H1 (cell line): Measurements from ENCODE around the gene RNF125. TPM values are rescaled to one million over a fixed set of nuclear protein-coding genes. Genes with fewer than 3 reads are reported as not detected.

Experiments
- CTCF ChIA-PET: fragments of 300-600 bp; sonication (Branson Sonifier 250); formaldehyde crosslinking; loops from one replicate; lab custom pipeline; 2021; ENCODE audit not compliant: partially characterized antibody; lab: Charles Lee
- POLR2A ChIA-PET: fragments of 300-600 bp; sonication (Branson Sonifier 250); formaldehyde crosslinking; loops from one replicate; lab custom pipeline; 2021; ENCODE audit warnings: inconsistent platforms; ENCODE audit not compliant: partially characterized antibody; lab: Charles Lee
- DNase-seq, 2 experiments: peaks; one replicate each; pipeline versions ENCODE4 v3.0.0 to v3.0.0-alpha.2; 2010 to 2022; ENCODE audit warnings: low spot score in 2 of 2, low read depth in 1 of 2, mixed read lengths in 1 of 2
- FAIRE-seq: peaks from 2 replicates; lab custom pipeline; 2011; peaks lifted over from hg19 to GRCh38; lab: Jason Lieb, UNC
- H2AFZ ChIP-seq: 2 replicates; pipeline ENCODE4 v1.8.1; 2012; ENCODE audit warnings: low read length, inconsistent platforms
- H2AK5ac ChIP-seq: 2 replicates; pipeline ENCODE4 v1.6.1; 2013; ENCODE audit warnings: low read depth, low read length
- H2BK120ac ChIP-seq: replicated peaks from 2 replicates; pipeline ENCODE3; 2013; ENCODE audit warnings: low read depth, low read length, inconsistent platforms
- H2BK12ac ChIP-seq: 2 replicates; pipeline ENCODE4 v1.6.1; 2013; ENCODE audit warnings: low read depth, low read length
- H2BK15ac ChIP-seq: 2 replicates; pipeline ENCODE4 v1.6.1; 2013; ENCODE audit warnings: low read length
- H2BK20ac ChIP-seq: 2 replicates; pipeline ENCODE4 v1.6.1; 2013; ENCODE audit warnings: low read length
- H2BK5ac ChIP-seq: 2 replicates; pipeline ENCODE4 v1.6.1; 2013; ENCODE audit warnings: low read depth, low read length
- H3K14ac ChIP-seq: 2 replicates; pipeline ENCODE4 v1.6.1; 2013; ENCODE audit warnings: inconsistent platforms; ENCODE audit not compliant: insufficient read length
- H3K18ac ChIP-seq: 2 replicates; pipeline ENCODE4 v1.6.1; 2013; ENCODE audit warnings: low read length; ENCODE audit errors: extremely low read depth
- H3K23ac ChIP-seq: 2 replicates; pipeline ENCODE4 v1.6.1; 2013; ENCODE audit warnings: inconsistent platforms; ENCODE audit not compliant: insufficient read length
- H3K23me2 ChIP-seq: 2 replicates; pipeline ENCODE4 v1.6.1; 2013; ENCODE audit warnings: low read depth, low read length
- H3K27ac ChIP-seq: 2 replicates; pipeline ENCODE4 v1.6.1; 2011; ENCODE audit warnings: low read depth, low read length, inconsistent platforms
- H3K27me3 ChIP-seq, 4 experiments: replicated peaks in 1 of 4; 1 replicate in 1 of 4; 2 replicates in 3 of 4; pipeline versions ENCODE4 v1.6.1 to v1.8.1; 2011 to 2013; ENCODE audit warnings: low read length in 3 of 4, mild to moderate bottlenecking in 3 of 4, inconsistent platforms in 2 of 4, mixed read lengths in 2 of 4, moderate library complexity in 1 of 4; ENCODE audit not compliant: control insufficient read depth in 3 of 4, insufficient read depth in 3 of 4; ENCODE audit errors: extremely low read depth in 1 of 4
- H3K36me3 ChIP-seq, 4 experiments: 2 replicates each; pipeline versions ENCODE4 v1.6.1 to v1.8.1; 2011 to 2013; ENCODE audit warnings: mild to moderate bottlenecking in 4 of 4, low read length in 3 of 4, moderate library complexity in 2 of 4, control low read depth in 1 of 4, inconsistent platforms in 1 of 4; ENCODE audit not compliant: insufficient read depth in 4 of 4, control insufficient read depth in 2 of 4
- H3K4ac ChIP-seq: replicated peaks from 2 replicates; pipeline ENCODE3; 2013; ENCODE audit warnings: low read length, low read depth, mixed read lengths, inconsistent platforms; ENCODE audit not compliant: insufficient read length
- H3K4me1 ChIP-seq, 4 experiments: replicated peaks in 1 of 4; 1 replicate in 1 of 4; 2 replicates in 3 of 4; pipeline versions ENCODE4 v1.6.1 to v1.8.1; 2011 to 2013; ENCODE audit warnings: low read length in 3 of 4, inconsistent platforms in 2 of 4, mixed read lengths in 1 of 4; ENCODE audit not compliant: insufficient read depth in 4 of 4, control insufficient read depth in 3 of 4
- H3K4me2 ChIP-seq, 2 experiments: 2 replicates each; pipeline versions ENCODE4 v1.6.1 to v1.8.1; 2011 to 2013; ENCODE audit warnings: low read depth in 2 of 2, low read length in 2 of 2, control low read depth in 1 of 2, inconsistent platforms in 1 of 2, mild to moderate bottlenecking in 1 of 2; ENCODE audit not compliant: insufficient read depth in 1 of 2
- H3K4me3 ChIP-seq, 4 experiments: fragments of 200-600, 300-600 bp in 1 of 4; sonication (generic), shearing (Covaris generic), sonication (Bioruptor Twin) in 1 of 4; 2 replicates each; pipeline versions ENCODE4 v1.5.1 to v1.8.1; 2011 to 2016; ENCODE audit warnings: low read length in 4 of 4, low read depth in 3 of 4, control low read depth in 2 of 4, inconsistent platforms in 2 of 4, mild to moderate bottlenecking in 2 of 4, mixed read lengths in 1 of 4, moderate library complexity in 1 of 4; ENCODE audit not compliant: insufficient read depth in 2 of 4; ENCODE audit errors: extremely low read depth in 1 of 4
- H3K56ac ChIP-seq: replicated peaks from 2 replicates; pipeline ENCODE3; 2013; ENCODE audit warnings: low read depth, mild to moderate bottlenecking, mixed read lengths, low read length, inconsistent platforms; ENCODE audit not compliant: insufficient read length
- H3K79me1 ChIP-seq: 2 replicates; pipeline ENCODE4 v1.6.1; 2013; ENCODE audit warnings: low read depth, low read length, control low read depth
- H3K79me2 ChIP-seq, 2 experiments: 2 replicates each; pipeline versions ENCODE4 v1.6.1 to v1.8.1; 2012 to 2013; ENCODE audit warnings: low read length in 2 of 2, mild to moderate bottlenecking in 2 of 2, inconsistent platforms in 1 of 2; ENCODE audit not compliant: insufficient read depth in 2 of 2, control insufficient read depth in 1 of 2
- H3K9ac ChIP-seq, 4 experiments: replicated peaks in 1 of 4; 1 replicate in 1 of 4; 2 replicates in 3 of 4; pipeline versions ENCODE4 v1.6.1 to v1.8.1; 2011 to 2013; ENCODE audit warnings: low read depth in 3 of 4, low read length in 3 of 4, control low read depth in 2 of 4, mild to moderate bottlenecking in 2 of 4, moderate library complexity in 2 of 4, inconsistent platforms in 1 of 4; ENCODE audit errors: extremely low read depth in 1 of 4
- H3K9me3 ChIP-seq, 2 experiments: 2 replicates each; pipeline versions ENCODE4 v1.6.1 to v1.8.1; 2012 to 2013; ENCODE audit warnings: mild to moderate bottlenecking in 2 of 2, moderate library complexity in 2 of 2, control low read depth in 1 of 2, inconsistent platforms in 1 of 2, low read depth in 1 of 2, low read length in 1 of 2, mixed read lengths in 1 of 2; ENCODE audit not compliant: insufficient read depth in 2 of 2
- H4K20me1 ChIP-seq, 2 experiments: replicated peaks in 1 of 2; 2 replicates each; pipeline versions ENCODE3 to v1.8.1; 2011 to 2013; ENCODE audit warnings: inconsistent platforms in 2 of 2, low read length in 2 of 2, mild to moderate bottlenecking in 1 of 2; ENCODE audit not compliant: insufficient read depth in 2 of 2, control insufficient read depth in 1 of 2
- H4K5ac ChIP-seq: 2 replicates; pipeline ENCODE4 v1.6.1; 2013; ENCODE audit warnings: low read length, low read depth, mixed read lengths, inconsistent platforms; ENCODE audit not compliant: insufficient read length
- H4K8ac ChIP-seq: 2 replicates; pipeline ENCODE4 v1.8.0; 2013; ENCODE audit warnings: mild to moderate bottlenecking, moderate library complexity, low read length, inconsistent platforms; ENCODE audit not compliant: insufficient read depth; ENCODE audit errors: extremely low read depth
- H4K91ac ChIP-seq: replicated peaks from 2 replicates; pipeline ENCODE3; 2013; ENCODE audit warnings: low read length, mixed read lengths, inconsistent platforms; ENCODE audit not compliant: insufficient read length
- JUN ChIP-seq: IDR thresholded peaks from 2 replicates; pipeline ENCODE4 v1.6.1; 2011; ENCODE audit warnings: low read depth, mild to moderate bottlenecking, improper control_type of control experiment, low read length
- KDM1A ChIP-seq: fragments of 200-600, 300-600 bp; sonication (generic); IDR thresholded peaks from 2 replicates; pipeline ENCODE4 v1.7.1; 2016; ENCODE audit warnings: mild to moderate bottlenecking, low read length, borderline replicate concordance
- SAP30 ChIP-seq: fragments of 300-600 bp; sonication (generic); IDR thresholded peaks from 2 replicates; pipeline ENCODE4 v1.7.1; 2012; ENCODE audit warnings: low read length, moderate library complexity, mild to moderate bottlenecking, inconsistent platforms; ENCODE audit not compliant: insufficient read depth, insufficient replicate concordance
- SIX5 ChIP-seq: IDR thresholded peaks from 2 replicates; pipeline ENCODE4 v1.6.1; 2011; ENCODE audit warnings: mild to moderate bottlenecking, low read depth, low read length
- SP1 ChIP-seq: IDR thresholded peaks from 2 replicates; pipeline ENCODE4 v1.6.1; 2011; ENCODE audit warnings: low read depth, low read length
- WGBS, 2 experiments: shearing (Covaris generic) in 1 of 2; methylation state at CpG; one replicate each; pipeline versions ENCODE4 v1.1.6 to v1.1.7; 2013 to 2015; ENCODE audit warnings: low lambda C conversion rate in 2 of 2, mixed read lengths in 2 of 2, inconsistent platforms in 1 of 2, low coverage in 1 of 2, missing lambda C conversion rate in 1 of 2; ENCODE audit not compliant: insufficient replicate concordance in 2 of 2, insufficient coverage in 1 of 2, insufficient read length in 1 of 2; ENCODE audit errors: extremely low coverage in 1 of 2, missing lambda C conversion rate in 1 of 2; 5-methylcytosine and 5-hydroxymethylcytosine counted together
- polyA plus RNA-seq, 7 experiments: library from polyadenylated mRNA; depleted of rRNA in 3 of 7; stranded (reverse) in 5 of 7; unstranded in 2 of 7; fragments of >200 nt in 5 of 7; fragments of 200-250 nt in 2 of 7; gene quantifications; 1 replicate in 5 of 7; 2 replicates in 1 of 7; 4 replicates in 1 of 7; pipeline versions ENCODE4 v1.2.1 to v1.2.3, GENCODE V29; 2011 to 2013; ENCODE audit warnings: missing spikeins in 2 of 7, mixed read lengths in 2 of 7
- total RNA-seq: library from RNA; stranded (reverse); fragmentation: NEBNext Ultra II Directional; extraction: Animal tissue kit (Norgen Biotek cat#: 25700); gene quantifications from 2 replicates; pipeline ENCODE4 v1.2.1, GENCODE V29; 2021
- TF ChIP-seq, protein P1 (sequence below): IDR thresholded peaks from 2 replicates; pipeline ENCODE4 v1.6.1; 2011; ENCODE audit warnings: low read depth, mild to moderate bottlenecking, low read length; ENCODE audit not compliant: insufficient read depth

RNF125 gene
- total and polyA plus RNA-seq, 2 of the 8 experiments (the other 6 are each of a cell fraction or from before 2014, with no cell fraction given): 14.3 to 15.2 TPM

- POLR2A ChIA-PET: no interaction called here
- H3K14ac ChIP-seq: no peak overlapping the region
- no peak overlapping the region for H3K4me2 ChIP-seq
- H2BK5ac ChIP-seq: no peak overlapping the region
- H3K4me3 ChIP-seq: no peak overlapping the region
- H3K79me2 ChIP-seq: peaks cover 0 to 7% of the 10 kb centered on the region in 2 experiments; a peak in 2 of 4 replicates
- H3K36me3 ChIP-seq: no peaks in the 10 kb centered on the region; a peak in 1 of 8 replicates
- FAIRE-seq: no peak
- H3K56ac ChIP-seq: no peak overlapping the region
- no peaks in the 10 kb centered on the region for H3K27me3 ChIP-seq
- TF ChIP-seq KDM1A: no peak
- TF ChIP-seq SIX5: no peak
- TF ChIP-seq, protein P1, sequence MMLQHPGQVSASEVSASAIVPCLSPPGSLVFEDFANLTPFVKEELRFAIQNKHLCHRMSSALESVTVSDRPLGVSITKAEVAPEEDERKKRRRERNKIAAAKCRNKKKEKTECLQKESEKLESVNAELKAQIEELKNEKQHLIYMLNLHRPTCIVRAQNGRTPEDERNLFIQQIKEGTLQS: no peak
- TF ChIP-seq SP1: no peak
- TF ChIP-seq JUN: no peak
- no peak for TF ChIP-seq SAP30
- H2BK20ac ChIP-seq: no peak overlapping the region
- CTCF ChIA-PET: interaction anchor here (1.9 kb wide), 1 partner anchor 48 kb away, joined by 5 read pairs; no protein-coding TSS in a partner anchor
- H3K4ac ChIP-seq: no peak overlapping the region
- H2BK120ac ChIP-seq: no peak overlapping the region
- no peak for DNase-seq
- no peak overlapping the region for H2AK5ac ChIP-seq
- H3K27ac ChIP-seq: no peak overlapping the region
- no peak overlapping the region for H3K23ac ChIP-seq
- no peaks in the 10 kb centered on the region for H3K9me3 ChIP-seq
- H3K79me1 ChIP-seq: no peaks in the 10 kb centered on the region
- no peak overlapping the region for H4K91ac ChIP-seq
- WGBS, 2 experiments: 80% methylated on average over 2 of the region's 2 CpGs; no CpG with 5 or more reads in 1 of the 2 experiments
- H2AFZ ChIP-seq: no peak overlapping the region
- H3K18ac ChIP-seq: no peak overlapping the region
- H3K9ac ChIP-seq: no peak overlapping the region
- H2BK15ac ChIP-seq: no peak overlapping the region
- no peak overlapping the region for H2BK12ac ChIP-seq
- no peaks in the 10 kb centered on the region for H3K23me2 ChIP-seq
- H3K4me1 ChIP-seq: peaks cover 0 to 8% (median 3%) of the 10 kb centered on the region in 4 experiments; a peak in 4 of 7 replicates
- no peaks in the 10 kb centered on the region for H4K20me1 ChIP-seq
- no peak overlapping the region for H4K5ac ChIP-seq
- no peak overlapping the region for H4K8ac ChIP-seq
These were observed 7.1 kb downstream of the RNF125 start for GRCh38 chr18:32025744-32026143.
